DOHH2 (cell line): ENCODE results near the gene AMBRA1.

Source experiments
- CTCF ChIP-seq: fragments of 200-600 bp; sonication (generic); IDR thresholded peaks from one replicate; pipeline ENCODE4 v1.5.1; 2014; ENCODE audit warnings: antibody characterized with exemption, mild to moderate bottlenecking, low read depth, low read length; ENCODE audit not compliant: poor library complexity, severe bottlenecking
- EZH2phosphoT487 ChIP-seq: fragments of 200-600 bp; sonication (generic); IDR thresholded peaks from 2 replicates; pipeline ENCODE4 v1.6.1; 2017; ENCODE audit warnings: borderline replicate concordance, mild to moderate bottlenecking, antibody characterized with exemption, low read length, moderate library complexity, mixed read lengths

DNA sequence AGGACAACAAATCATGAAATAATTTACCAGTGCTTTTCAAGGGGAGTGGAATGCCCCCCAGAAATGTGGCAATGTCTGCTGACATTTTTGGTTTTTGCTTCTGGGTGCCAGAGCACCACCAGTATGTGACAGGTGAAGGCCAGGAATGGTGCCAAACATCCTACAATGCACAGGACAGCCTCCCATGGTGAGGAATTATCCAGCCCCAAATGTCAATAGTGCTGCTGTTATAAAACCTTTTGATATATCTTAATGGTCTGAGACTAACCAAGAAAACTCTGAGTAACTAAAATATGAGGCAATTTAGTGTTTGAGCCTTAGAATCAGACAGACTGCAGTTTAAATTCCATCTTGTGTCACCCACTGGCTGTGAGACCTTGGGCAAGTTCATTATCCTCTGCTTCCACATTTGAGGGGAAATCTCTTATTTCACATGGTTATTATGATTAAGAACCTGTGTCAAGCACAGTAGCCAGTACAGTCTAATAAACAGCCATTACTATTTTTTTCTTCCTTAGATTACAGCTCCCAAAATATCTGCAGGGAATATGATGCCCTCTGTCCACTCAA is 69.5 kb downstream of the AMBRA1 start:
- TF ChIP-seq CTCF (no peak), EZH2phosphoT487 (no peak)
